GM19193 (cell line): Measurements from ENCODE around the gene KNCN.

ENCODE experiments used
- POLR2A ChIP-seq: IDR thresholded peaks from 4 replicates; pipeline ENCODE4 v1.6.1; 2011; ENCODE audit not compliant: insufficient read depth, insufficient read length; ENCODE audit errors: extremely low read depth

Gene KNCN

DNA sequence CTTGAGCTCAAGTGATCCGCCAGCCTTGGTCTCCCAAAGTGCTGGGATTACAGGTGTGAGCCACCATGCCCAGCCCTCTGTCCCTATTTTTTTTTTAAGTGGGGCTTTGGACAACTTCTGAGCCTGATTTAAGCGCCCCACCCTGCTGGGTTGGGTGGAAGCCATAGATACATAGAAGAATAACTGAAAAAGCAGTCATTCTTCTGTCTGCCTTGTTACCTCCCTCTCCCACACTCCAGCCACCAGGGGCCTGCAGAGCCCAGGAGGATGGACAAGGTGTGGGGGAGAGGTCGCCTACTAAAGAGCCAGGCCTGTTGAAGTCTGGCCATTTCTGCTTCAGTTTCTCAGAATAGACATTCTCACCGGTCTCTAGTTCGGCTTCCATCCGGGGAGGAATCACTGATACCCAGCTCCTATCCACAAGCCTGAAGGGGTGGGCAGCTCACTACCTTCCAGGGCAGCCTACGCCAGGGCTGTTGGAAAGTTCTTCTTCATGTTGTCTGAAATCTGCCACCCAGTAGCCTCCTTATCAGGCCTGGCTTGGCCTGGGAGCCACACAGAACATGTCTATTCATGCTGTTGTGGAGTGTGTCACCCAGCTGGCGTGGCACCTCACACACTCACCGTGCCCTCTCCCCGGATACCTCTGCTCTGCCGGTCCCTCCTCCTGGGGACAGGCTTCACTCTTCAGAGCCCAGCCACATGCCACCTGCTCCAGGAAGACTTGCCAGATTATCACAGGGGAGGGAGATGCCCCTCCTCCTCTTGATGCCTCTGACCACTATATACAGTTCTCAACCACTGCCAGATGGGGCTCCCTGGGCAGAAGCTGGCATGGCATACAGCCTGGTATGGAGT is 27.7 kb downstream of the KNCN start:
- no peak for TF ChIP-seq POLR2A

DNA sequence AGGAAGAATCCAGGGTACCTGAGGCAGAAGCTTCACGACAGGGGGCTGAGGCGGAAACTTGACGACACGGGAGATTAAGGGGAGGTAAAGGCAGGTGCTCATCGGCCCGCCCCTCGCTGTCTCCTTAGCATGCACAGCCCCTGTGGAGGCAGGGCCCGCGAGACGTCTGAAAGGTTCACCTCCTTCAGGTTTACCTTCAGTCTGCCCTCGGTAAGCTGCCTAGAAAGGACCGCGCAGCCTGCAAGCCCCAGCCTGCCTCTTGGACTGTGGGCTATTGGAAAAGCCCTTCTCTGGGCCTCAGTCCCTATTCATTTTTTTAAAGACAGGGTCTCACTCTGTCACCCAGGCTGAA is 28.5 kb downstream of the KNCN start:
- no peak for TF ChIP-seq POLR2A

DNA sequence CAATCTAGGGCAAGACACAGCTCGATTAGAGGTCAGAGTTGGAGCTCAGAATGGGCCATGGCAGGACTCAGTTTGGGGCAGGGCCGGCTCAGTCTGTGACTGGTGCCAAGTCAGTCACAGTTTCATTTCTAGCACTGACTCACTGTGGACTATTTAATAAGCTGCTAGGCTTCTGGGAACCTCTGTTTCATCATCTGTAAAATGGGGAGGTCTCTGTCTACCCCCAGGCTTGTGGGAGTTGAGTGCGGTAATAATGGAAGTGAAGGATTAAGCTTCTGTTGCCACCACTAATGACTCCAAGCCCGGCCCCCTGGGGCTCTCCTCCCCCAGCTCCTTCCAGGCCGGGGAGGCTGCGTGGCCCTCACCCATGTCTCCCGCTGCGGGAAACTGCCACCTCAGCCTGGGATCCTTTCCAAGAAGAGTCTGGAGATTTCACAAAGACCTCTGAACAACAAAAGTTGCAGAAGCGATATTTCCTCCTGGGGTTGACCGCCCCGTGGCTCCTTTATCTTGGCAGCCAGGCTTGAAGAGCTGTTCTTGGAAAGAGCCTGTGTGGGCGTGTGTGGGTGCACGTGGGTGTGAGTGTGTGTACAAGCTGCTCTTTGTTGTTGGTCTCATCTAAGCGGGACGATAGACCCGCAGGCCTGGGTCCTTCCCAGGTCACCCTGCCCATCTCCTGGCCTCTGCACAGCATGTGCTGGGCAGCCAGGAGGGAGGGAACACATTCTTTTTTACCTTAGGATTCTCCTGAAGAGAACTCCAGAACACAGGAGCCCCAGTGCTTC is 29.1 kb downstream of the KNCN start:
- TF ChIP-seq POLR2A: no peak

DNA sequence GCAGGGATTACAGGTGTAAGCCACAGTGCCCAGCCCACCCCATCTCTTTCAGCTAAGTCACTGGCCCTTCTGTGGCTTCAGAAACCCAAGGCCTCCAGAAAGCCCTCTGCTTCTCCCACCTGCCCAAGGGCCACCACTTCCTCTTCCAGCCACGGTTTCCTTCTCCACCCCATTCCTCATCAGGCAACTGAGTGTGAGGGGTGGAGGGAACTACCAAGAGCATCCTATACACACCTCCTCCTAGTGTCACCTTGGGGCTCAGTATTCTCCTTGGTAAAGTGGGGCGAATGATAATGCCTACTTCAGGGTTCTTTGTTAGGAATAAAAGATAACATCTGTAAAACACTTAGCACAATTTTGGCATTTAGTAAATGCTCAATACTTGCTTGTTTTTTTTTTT is 30.0 kb downstream of the KNCN start:
- no peak for TF ChIP-seq POLR2A

DNA sequence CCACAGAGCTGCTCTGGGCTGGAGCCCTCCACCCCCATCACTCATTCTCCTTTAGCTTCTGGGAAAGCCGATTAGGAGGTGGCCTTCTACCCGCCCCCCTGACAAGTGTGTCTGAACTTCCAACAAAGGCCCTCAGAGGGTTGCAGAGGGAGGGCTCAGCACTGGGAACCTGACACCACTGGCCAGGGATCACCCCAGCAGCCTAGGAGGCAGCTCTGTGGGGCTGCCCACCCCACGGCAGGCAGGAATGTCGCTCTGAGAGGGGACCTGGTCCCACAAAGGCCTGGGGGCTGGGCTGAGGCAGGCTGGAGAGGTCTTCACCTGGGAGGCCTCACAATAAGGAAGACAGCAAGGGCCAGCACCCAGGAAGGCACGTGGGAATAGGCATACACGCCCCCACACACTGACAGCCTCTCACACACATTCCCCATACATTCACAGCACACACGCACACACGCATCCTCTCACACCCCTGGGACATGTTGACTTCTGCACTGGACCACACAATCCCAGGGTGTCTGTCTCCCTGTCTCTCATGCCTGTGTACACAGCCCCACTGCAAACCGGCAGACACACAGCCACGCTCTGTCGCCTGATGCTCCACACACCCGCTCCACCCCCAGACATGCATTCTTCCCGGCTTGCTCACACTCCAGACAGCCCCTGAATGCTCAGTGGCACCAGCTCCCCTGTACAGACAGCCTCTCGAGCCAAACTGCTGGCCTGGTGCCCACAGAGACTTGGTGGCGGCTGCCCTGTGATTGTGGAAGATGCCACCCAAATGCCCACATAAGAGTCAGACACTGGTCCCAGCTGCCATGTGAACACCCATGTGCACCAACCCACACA is 31.2 kb downstream of the KNCN start:
- no peak for TF ChIP-seq POLR2A

DNA sequence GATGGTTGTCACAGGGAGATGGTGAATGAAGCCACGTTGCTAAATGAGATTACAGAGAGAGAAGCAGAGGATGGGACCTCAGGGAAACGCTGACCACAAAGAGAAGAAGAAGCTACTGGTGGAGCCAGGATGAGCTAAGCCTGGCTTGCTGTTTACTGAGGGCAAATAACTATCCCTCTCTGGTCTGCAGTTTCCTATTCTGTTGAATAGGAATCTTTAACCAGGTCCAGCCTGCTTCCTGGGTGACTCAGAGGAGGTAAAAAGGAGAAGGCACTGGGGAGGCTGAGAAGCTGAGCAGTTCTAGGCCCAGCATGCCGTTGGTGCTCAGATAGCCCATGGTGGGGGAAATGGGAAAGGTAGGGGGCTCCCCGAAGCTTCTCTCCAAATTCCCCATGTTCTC is 32.2 kb downstream of the KNCN start:
- TF ChIP-seq POLR2A: no peak

DNA sequence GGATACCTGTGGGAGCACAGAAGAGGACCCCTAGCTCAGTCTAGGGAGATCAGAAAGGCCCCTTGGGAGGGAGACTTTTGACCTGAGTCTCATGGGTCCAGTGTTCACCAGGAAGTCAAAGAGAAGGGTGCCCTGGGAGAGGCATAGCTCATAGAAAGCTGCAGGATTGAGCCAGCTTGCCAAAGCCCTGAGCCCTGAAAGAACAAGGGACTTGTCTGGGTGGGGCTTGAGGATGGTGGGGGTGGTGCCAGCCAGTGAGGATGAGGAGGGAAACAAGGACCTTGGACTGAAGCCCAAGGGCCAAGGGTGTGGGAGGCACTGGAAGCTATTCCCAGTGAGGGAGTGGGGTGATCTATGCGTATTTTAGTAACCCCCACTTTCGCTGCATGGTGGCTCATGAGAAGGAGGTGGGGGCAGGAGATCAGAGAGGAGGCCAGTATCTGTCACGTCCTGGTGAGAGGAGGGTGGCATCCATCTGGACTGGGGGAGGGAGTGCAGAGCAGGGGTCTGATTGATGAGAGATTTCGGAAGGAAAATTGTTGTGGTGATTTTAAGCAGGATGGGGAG is 33.4 kb downstream of the KNCN start:
- TF ChIP-seq POLR2A: no peak

DNA sequence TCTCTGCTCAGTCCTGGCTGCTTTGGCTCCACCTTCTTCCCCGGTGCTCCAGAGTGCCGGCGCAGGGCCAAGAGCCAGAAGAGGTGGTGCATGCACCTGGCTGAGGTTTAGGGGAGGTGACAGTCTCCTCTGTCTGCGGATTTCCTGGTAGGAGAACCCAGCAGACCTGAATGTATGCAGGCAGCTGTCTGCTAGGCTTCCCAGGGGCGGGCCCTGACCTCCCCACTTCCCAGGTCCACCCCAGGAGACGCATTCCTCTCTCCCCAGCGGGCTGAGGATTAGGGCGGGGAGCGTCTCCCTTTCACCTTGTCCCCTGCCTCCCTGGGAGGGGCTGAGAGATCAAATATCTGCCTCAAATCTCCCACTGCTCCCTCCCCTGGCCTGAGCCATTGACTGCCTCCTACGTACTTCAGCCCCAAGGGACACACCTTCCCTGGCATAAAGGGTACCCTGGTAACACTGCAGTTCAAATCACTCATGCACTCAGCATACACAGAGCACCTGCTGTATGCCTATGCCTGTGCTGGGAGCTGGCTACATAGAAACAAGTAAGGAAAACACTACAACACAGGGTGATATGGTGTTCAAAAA is 34.3 kb downstream of the KNCN start:
- TF ChIP-seq POLR2A: no peak

DNA sequence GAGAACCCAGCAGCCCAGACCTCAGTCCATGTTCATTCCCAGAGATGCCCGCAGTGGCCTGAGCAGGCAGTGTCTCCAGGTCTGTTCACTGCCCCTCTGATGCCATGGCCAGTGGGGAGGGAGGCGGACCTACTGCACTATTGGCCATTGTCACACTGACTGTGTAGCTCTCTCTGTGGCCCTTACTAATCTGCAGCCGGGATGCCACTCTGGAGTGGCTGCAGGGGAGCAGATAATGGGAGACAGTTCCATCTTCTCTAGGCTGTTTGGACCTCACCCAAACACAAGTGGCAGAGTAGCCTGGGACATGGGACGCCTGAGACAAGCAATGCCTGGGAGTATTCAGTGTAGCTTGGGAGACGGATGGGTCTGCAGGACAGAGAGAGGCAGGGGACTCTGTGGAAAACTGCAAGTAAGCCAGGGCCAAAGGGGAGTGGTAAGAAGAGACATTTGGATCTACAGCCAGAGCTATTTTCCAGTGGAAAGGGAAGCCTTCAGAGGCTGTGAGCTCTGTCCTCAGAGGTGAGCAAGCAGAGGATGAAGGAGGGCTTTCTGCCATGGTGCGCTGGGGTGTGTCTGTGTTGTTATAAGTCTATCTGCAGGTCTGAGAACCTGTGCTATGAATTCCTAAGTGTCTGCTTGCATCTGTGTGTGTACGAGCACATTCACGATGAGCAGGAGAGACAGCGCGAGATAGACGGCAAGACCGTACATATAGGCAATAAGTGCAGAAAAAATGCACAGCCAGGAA is 35.1 kb downstream of the KNCN start:
- no peak for TF ChIP-seq POLR2A

DNA sequence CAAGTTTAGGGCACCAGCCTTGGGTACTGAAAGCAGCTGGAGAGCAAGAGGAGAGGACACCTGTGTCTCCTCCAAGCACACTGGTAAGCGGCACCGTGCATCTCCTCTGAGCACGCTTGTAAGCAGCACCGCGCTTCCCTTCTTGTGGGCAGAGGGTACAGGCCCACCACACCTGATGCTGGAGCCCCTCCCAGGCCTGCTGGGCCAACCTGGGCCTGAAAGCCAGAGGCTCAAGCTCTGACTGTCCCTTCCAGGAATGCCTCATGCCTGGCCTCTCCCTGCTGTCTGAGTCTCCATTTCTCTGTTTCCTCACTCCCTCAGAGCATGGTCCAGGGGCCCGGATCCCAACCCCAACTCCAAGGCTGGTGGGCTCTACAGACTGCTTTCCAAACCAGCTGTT is 35.9 kb downstream of the KNCN start:
- no peak for TF ChIP-seq POLR2A

DNA sequence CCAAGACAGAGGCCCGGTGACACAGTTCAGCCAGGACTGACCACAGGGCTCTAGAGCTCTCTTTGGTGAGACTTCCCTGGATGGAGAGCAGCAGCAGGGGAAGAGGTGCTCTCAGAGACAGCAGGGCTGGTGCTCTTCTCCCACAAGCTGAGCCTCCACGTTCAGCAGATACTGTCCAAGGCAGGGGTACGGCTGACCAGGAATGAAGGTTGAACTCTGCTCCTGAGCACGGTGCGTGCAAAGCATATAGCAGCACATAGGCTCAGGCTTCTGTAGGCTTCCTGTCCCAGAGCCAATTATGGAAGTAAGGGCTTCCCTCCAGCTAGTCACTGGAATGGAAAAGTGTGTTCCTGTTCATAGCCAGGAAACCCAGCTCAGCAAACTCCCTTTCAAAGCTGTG is 37.9 kb downstream of the KNCN start:
- no peak for TF ChIP-seq POLR2A

DNA sequence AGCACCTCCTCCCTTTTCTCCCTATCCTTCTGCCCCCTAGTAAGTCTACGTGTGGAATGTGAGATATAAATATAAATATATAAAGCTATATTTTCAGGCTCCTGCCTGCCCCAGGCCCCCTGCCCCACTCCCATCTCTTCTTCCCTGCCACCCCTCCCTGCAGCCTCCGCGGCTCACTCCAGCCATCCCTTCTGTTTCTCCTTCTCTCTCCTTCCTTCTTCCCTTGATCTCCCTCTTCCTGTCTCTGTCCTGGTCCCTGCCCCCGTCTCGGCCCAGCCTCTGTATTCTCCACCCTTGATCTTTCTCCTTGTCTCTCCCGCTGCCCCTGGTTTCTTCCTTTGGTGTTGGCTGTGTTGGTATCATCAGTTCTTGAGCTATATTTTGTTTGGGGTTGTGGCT is 38.7 kb downstream of the KNCN start:
- no peak for TF ChIP-seq POLR2A

DNA sequence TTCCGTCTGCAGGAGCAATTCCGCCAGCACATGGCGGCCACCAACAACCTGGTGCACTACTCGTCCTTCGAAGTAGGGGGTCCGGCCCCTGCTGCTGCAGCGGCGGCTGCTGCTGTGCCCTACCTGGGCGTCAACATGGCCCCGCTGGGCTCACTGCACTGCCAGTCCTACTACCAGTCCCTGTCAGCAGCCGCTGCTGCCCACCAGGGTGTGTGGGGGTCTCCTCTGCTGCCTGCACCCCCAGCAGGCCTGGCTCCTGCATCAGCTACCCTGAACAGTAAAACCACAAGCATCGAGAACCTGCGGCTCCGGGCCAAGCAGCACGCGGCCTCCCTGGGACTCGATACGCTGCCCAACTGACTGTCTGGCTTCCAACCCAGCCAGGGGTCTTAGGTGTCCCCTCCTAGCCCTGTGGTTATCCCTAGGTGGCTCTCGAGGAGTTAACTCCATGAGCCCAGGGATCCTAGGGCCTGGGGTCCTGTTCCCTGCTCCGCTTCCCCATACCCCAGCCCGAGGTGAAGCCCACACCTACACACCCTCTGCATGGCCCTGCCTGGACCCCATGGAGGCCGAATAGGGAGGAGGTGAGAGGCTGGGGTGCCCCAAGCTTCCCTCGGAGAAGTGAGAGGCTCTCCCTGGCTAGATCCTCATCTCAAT is 39.2 kb downstream of the KNCN start:
- no peak for TF ChIP-seq POLR2A
